ENCODE measurements around the gene UBE2E1.

Gene UBE2E1

DNA sequence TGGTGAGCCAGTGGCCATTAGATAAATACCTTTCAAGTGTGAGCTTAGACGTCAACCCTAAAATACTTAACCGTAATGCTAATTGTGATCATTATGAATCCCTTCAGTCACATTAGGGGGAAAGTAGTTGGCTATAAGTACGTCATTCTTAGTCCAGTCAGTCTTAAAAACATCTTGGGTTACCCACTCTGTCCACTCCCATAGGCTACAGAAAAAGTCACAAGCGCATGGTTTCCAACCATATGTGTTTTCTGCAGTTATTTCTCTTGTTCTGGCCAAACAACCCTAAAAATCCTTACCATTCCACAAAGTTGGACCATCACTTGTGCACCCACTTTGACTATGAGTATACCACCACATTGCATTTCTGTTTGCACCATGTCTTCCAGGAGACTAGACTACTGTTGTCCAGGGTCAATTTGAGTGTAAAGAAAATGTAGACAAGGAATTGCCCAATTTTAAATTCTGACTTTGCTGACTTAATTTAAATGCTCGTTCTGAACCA lies 114.4 kb downstream of the UBE2E1 start:
- DNase-seq = no peak

DNA sequence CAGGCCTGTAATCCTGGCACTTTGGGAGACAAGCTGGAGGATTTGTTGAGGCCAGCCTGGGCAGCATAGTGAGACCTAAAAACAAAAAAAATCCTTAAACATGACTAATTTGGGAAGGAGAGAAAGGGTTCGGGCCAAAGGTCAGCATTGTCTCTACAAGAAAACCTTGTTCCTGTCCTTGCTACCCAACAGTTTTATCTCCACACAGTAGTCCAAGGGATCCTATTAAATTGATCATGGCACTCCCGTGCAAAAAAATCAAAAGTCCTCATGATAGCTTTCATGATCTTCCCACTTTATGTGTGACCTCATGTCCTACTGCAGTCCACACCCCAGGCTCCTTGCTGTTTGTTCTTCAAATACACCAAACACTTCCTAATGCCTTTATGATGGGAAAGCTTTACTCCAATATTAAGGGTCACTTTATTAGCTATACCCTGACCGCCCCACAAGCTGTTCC lies 115.3 kb downstream of the UBE2E1 start:
- DNase-seq = no peak

GRCh38 chr3:23923786-23924185 lies 118.0 kb downstream of the UBE2E1 start:
- no peak for DNase-seq

DNA sequence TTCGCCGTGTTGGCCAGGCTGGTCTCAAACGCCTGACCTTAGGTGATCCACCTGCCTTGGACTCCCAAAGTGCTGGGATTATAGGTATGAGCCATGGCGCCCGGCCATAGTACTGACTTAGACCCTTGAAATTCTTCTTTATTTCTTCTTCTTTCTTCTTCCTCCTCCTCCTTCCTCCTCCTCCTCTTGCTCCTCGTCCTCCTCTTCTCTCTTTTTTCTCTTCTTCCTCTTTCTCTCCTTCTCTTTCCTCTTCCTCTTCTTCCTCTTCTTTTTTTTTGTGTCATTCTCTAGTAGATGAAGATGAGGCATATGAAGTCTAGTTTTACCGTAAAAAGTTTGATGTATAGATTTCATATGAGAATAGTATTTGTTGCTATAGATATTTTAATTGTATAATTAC lies 120.5 kb downstream of the UBE2E1 start:
- DNase-seq = no peak

GRCh38 chr3:23926736-23927135 lies 121.0 kb downstream of the UBE2E1 start:
- DNase-seq = no peak

- DNase-seq = no peak
Observed at GRCh38 chr3:23928524-23928923, 122.8 kb downstream of the UBE2E1 start.

GRCh38 chr3:23931597-23931996 lies 125.8 kb downstream of the UBE2E1 start:
- DNase-seq = no peak

- no peak for DNase-seq
Observed at GRCh38 chr3:23932571-23932970, 126.8 kb downstream of the UBE2E1 start.

DNA sequence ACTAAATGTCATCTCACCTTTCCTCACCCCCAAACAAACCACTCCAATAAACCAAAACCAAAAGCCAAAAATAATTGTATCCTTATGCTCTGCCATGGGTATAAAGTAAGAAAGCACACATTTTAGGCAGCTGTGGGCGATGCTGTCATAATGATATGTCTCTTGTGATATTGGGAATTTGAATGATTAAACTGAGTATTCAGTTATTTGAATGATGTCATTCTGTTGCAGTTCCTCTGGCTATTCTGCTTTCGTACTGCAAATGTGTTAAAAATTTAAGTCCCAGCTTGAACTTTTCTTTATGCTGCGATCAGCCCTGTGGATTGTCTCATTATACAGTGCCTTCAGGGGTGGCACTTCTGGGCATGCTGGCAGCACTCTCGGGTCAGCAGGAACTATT lies 128.5 kb downstream of the UBE2E1 start:
- DNase-seq = no peak

GRCh38 chr3:23937296-23937695 lies 131.5 kb downstream of the UBE2E1 start:
- DNase-seq = no peak

DNA sequence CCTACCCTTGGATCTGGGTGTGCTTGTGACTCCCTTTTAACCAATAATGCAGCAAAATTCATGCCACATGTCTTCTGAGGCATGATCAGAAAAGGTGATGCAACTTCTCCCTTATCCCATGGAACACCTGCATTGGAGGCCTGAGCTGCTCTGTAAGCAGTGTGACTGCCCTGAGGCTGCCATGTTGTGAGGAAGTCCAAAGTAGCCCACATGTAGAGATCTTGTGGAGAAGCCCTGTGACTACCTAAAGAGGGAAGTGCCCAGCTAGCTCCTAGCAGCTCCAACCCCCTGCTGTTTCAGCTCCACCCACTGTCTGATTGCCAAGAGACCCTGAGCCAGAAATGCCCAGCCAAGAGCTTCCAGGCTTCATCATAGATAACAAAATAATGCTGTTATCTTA lies 132.9 kb downstream of the UBE2E1 start:
- DNase-seq = no peak

- DNase-seq = no peak
Observed at GRCh38 chr3:23940775-23941174, 135.0 kb downstream of the UBE2E1 start.

All from NCI-H446 treated with DMSO at 0.1 percent for 48 hours (cell line).